Osteocyte (in vitro differentiated cells): Measurements from ENCODE around the gene CASZ1. TPM values are rescaled to one million over a fixed set of nuclear protein-coding genes. Genes with fewer than 3 reads are reported as not detected.

Experiments used
- DNase-seq: peaks from one replicate; pipeline ENCODE4 v3.0.0; 2021; ENCODE audit warnings: mixed read lengths; ENCODE audit not compliant: unreplicated experiment; ENCODE audit errors: extremely low spot score
- H3K27ac Mint-ChIP-seq: one replicate; pipeline ENCODE4 v1.8.0; 2021; ENCODE audit warnings: mild to moderate bottlenecking, mixed read lengths; ENCODE audit not compliant: unreplicated experiment
- H3K27me3 Mint-ChIP-seq: one replicate; pipeline ENCODE4 v1.8.0; 2021; ENCODE audit warnings: mixed read lengths; ENCODE audit not compliant: unreplicated experiment
- H3K36me3 Mint-ChIP-seq: one replicate; pipeline ENCODE4 v1.8.0; 2021; ENCODE audit warnings: mixed read lengths; ENCODE audit not compliant: unreplicated experiment
- H3K4me1 Mint-ChIP-seq: one replicate; pipeline ENCODE4 v1.8.0; 2021; ENCODE audit warnings: mixed read lengths; ENCODE audit not compliant: unreplicated experiment
- H3K4me3 Mint-ChIP-seq: one replicate; pipeline ENCODE4 v1.8.0; 2021; ENCODE audit warnings: mild to moderate bottlenecking, moderate library complexity, mixed read lengths; ENCODE audit not compliant: unreplicated experiment
- H3K9me3 Mint-ChIP-seq: one replicate; pipeline ENCODE4 v1.8.0; 2021; ENCODE audit warnings: mixed read lengths; ENCODE audit not compliant: unreplicated experiment
- total RNA-seq: library from RNA; stranded (reverse); gene quantifications from 2 replicates; pipeline ENCODE4 v1.2.1, GENCODE V29; 2021
- TF ChIP-seq, protein P1 (sequence below): fragments of 200-600 bp; sonication (generic); IDR thresholded peaks from 2 replicates; pipeline ENCODE4 v1.5.0; 2021; ENCODE audit warnings: antibody characterized with exemption, mild to moderate bottlenecking, moderate library complexity

CASZ1 gene
- total RNA-seq, 1 donor from 2014 or later = 1.2 TPM

DNA sequence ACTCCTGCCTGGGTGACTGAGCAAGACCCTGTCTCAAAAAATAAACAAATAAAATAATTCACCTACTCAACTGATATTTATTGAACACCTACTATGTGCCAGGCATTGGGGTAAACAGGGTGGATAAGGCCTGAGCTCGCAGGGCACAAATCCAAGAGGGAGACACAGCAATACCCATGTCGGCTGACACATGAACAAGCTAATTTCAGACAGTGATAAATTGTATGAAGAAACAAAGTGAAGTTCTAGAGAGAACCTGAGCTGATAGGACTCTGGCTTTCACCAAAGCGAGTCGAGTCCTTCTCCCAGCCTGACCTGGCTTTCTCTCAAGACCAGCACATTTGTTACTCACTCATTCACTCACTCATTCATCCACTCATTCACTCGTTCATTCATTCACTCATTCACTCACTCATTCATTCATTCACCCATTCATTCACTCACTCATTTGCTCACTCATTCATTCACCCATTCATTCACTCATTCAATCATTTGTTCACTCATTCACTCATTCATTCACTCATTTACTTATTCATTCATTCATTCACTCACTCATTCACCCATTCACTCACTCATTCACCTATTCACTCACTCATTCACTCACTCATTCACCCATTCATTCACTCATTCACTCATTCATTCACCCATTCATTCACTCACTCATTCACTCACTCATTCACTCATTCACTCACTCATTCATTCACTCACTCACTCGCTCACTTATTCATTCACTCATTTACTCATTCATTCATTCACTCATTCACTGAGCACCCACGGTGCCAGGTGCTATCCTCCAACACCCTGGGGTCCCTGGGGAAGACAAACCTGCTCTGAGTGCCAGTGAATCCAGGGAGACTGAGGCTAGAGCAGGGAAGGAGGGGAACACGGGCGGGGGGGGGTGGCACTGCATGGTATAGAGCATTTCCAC lies 37.4 kb upstream of the CASZ1 start:
- no peak overlapping the region for H3K27ac Mint-ChIP-seq
- H3K4me3 Mint-ChIP-seq = no peak overlapping the region
- no peaks in the 10 kb centered on the region for H3K9me3 Mint-ChIP-seq
- H3K36me3 Mint-ChIP-seq = no peaks in the 10 kb centered on the region
- TF ChIP-seq, protein P1, sequence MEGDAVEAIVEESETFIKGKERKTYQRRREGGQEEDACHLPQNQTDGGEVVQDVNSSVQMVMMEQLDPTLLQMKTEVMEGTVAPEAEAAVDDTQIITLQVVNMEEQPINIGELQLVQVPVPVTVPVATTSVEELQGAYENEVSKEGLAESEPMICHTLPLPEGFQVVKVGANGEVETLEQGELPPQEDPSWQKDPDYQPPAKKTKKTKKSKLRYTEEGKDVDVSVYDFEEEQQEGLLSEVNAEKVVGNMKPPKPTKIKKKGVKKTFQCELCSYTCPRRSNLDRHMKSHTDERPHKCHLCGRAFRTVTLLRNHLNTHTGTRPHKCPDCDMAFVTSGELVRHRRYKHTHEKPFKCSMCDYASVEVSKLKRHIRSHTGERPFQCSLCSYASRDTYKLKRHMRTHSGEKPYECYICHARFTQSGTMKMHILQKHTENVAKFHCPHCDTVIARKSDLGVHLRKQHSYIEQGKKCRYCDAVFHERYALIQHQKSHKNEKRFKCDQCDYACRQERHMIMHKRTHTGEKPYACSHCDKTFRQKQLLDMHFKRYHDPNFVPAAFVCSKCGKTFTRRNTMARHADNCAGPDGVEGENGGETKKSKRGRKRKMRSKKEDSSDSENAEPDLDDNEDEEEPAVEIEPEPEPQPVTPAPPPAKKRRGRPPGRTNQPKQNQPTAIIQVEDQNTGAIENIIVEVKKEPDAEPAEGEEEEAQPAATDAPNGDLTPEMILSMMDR = no peak
- DNase-seq = no peak
- peaks cover 14% of the 10 kb centered on the region for H3K4me1 Mint-ChIP-seq
- peaks cover 20% of the 10 kb centered on the region for H3K27me3 Mint-ChIP-seq

DNA sequence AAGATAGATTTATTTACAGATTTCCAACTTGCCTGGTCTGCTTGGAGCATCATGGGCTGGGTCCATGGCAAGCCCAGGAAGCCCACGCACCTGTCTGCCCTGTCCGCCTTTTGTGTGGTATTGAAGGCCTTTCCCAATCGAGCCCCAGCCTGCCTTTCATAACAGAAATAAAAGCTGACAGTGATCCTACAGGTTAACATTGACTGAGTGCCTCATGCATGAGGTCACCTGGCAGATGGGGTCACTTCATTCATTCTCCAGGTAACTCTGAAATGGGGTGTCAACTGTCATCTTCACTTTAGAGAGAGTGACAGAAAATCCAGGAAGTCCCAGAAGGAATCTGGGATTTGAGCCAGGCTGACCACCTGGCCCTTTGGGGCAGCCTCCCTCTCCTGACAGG lies 36.3 kb upstream of the CASZ1 start:
- Mint-ChIP-seq H3K9me3 (no peaks in the 10 kb centered on the region), H3K27me3 (peaks cover 29% of the 10 kb centered on the region), H3K4me3 (no peak overlapping the region), H3K4me1 (peaks cover 12% of the 10 kb centered on the region), H3K36me3 (no peaks in the 10 kb centered on the region), H3K27ac (no peak overlapping the region)
- no peak for DNase-seq
- TF ChIP-seq, protein P1 = no peak

GRCh38 chr1:10830961-10831668 lies 34.7 kb upstream of the CASZ1 start:
- no peaks in the 10 kb centered on the region for H3K9me3 Mint-ChIP-seq
- H3K36me3 Mint-ChIP-seq = no peaks in the 10 kb centered on the region
- H3K4me1 Mint-ChIP-seq = peaks cover 3% of the 10 kb centered on the region
- DNase-seq = no peak
- H3K27me3 Mint-ChIP-seq = peaks cover 34% of the 10 kb centered on the region
- no peak overlapping the region for H3K4me3 Mint-ChIP-seq
- no peak overlapping the region for H3K27ac Mint-ChIP-seq
- TF ChIP-seq, protein P1 = no peak

DNA sequence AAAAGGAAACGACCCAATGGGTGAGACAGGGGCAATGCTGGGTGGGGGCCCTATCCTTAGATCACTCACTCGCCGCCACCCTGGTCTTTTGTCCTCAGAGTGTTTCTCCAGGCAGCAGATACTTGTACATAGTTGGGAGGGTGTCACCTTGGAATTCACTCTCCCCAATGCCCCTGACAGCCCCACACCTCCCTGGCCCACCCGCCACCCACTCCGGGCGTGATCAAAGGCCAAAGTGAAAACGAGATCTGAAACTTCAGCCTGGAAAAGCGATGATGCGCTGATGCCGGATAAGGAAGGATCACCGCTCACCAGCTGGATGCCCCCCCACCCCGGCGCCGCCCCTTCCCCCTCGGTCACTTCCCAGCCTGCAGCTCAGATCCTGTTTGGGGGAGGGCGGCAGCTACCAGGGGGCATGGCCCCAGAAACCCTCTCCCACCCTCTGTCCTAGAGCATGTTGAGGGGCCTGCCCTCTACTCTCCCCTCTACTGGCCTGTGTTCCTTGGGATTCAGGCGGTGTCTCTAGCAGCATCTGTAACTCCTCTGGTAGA lies 33.6 kb upstream of the CASZ1 start:
- Mint-ChIP-seq H3K27me3 (peaks cover 34% of the 10 kb centered on the region), H3K4me1 (peaks cover 2% of the 10 kb centered on the region), H3K4me3 (no peak overlapping the region), H3K36me3 (no peaks in the 10 kb centered on the region), H3K27ac (no peak overlapping the region), H3K9me3 (no peaks in the 10 kb centered on the region)
- TF ChIP-seq, protein P1 = no peak
- no peak for DNase-seq
